COLO668 (cell line): ENCODE data around the gene ARFGEF3.
"Not testable (repeated sequence)": the region's sequence is repeated elsewhere in the genome, so short reads cannot be mapped to it uniquely, and the experiment has no call there.

Experiments used
- DNase-seq: peaks from one replicate; lab custom pipeline; 2025; ENCODE audit not compliant: unreplicated experiment; lab: John Stamatoyannopoulos, UW

The ARFGEF3 gene

DNA sequence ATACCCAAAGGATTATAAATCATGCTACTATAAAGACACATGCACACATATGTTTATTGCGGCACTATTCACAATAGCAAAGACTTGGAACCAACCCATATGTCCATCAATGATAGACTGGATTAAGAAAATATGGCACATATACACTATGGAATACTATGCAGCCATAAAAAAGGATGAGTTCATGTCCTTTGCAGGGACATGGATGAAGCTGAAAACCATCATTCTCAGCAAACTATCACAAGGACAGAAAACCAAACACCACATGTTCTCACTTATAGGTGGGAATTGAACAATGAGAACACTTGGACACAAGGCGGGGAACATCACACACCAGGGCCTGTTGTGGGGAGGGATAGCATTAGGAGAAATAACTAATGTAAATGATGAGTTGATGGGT is 50.8 kb downstream of the ARFGEF3 start:
- DNase-seq = not testable (repeated sequence)

DNA sequence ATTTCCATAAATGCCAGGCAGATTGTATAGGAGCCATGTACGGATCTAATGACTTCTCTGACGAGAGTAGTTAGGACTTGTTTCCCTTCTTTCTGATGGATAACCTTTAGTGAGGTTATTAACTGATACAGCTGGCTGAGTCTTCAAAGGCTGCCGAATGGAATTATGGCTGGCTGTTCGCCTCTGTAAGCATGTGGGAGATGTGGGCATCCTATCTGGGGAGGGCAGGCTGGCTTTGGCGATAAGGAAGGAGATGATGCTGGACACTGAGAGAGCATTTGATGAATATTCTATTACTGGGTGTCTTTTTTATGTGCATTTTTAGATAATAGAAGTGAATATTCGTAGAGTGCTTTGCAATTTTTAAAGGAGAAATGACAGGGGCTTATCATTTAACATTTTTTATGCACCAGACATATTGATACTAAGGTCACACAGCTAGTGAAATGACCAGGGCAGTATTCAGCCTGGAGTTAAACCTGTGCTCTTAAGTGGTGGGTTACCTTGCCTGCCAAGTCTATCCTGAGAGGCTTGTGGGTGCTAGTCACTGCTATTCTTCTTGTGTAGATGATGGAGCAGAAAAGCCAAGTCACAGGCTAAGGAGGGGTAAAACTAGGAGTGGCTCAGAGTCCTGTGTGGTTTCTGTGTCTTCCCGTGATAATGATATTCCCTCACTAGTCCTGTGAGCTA is 53.5 kb downstream of the ARFGEF3 start:
- DNase-seq = no peak

DNA sequence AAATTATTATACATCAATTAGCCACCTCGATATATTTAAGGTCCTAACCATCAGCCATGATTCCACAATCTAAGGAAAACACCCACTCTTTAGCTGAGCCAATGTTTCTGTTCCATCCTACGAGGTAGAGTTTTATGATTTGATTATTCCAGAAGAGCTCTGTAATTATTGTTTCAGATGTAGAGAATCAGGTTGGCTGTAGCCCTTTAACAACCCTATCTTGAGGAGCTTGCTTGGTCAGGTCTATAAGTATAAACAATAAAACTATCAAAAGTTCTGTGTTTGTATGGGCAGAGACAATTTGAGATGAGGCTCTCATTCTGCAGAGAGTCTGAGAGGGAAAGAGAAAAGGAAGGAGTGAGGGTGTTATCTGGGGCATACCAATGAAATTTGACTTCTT is 56.7 kb downstream of the ARFGEF3 start, which contains the start of gene PBOV1:
TSS of gene PBOV1 (minus strand) at position 43 of the 400 bp plus-strand sequence. CDS start 96 bp downstream, outside the sequence.
- no peak for DNase-seq

DNA sequence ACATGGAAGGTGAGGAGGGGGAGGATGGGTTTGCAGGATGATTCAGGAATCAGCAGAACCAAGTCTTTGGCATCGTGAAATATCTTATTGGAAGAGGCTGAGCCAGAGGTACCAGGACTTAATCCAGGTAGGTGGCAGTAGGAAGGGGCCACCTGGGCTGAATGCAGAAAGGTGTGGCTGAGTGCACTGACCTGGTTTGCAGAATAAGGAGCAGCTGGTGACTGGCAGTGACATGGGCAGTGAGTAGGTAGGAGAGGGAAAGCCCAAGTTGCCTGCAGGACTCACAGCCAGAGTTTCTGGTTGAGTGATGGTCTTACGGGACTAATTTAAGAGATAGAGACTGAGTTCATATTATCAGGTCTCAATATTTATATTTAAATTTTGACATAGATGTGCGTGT is 57.7 kb downstream of the ARFGEF3 start:
- no peak for DNase-seq

DNA sequence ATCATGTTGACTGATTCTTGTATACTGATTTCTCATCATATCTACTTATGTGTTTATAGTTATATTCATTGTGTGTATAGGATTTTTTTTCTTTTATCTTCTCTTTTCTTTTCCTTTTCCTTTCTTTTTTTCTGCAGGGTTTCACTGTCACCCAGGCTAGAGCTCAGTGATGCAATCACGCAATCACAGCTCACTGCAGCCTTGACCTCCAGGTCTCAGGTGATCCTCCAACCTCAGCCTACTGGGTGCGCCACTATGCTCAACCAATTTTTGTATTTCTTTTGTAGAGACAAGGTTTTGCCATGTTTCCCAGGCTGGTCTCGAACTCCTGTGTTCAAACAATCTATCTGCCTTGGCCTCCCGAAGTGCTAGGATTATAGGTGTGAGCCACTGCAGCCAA is 58.2 kb downstream of the ARFGEF3 start:
- no peak for DNase-seq

DNA sequence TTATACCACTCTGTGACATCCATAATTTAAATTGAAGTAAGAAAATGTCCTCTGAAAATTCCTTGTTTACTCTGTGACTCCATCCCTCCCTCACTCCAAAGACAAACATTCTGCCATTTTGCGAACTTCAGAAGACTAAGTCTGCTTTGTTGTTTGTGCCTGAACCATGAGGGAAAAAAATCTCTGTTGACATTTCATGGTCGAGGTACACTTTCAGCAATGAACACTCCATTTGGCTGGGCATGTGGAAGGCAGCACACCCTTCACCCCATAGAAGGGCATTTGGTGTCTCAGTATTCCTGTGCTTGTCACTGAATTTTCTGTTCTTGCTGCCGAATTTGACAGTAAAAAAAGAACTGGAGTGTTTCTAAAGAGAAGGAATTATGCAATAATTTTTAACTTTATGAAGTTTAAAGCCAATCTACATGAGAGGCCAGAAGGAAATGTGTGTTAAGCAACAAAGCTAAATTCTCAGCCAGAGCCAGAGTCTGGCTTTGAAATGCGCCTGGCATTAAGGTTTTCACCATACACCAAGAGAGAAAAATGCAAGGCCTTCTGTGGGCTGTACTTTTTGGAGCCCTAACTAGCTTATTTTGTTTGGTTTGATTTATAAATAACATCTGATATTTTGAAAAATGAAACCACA is 61.3 kb downstream of the ARFGEF3 start:
- DNase-seq = peak; percentile 10

DNA sequence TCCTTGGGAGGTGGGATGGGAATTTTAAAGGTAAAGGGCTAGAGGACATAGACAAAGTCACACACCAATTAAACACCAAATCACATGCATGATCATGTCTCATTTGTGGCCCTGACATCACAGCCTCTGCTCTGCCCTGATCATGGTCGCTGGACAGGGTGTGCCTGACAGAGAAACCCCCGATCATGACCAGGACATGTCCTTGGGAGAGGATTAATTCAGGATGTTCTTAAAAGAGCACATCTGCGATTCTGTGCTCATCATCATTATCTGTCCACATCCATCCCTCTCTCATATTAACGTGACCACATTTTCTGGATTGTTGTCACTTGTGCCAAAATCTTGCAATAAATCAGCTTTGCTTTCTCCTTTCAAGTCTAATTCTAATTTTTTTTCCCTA is 64.2 kb downstream of the ARFGEF3 start:
- no peak for DNase-seq

DNA sequence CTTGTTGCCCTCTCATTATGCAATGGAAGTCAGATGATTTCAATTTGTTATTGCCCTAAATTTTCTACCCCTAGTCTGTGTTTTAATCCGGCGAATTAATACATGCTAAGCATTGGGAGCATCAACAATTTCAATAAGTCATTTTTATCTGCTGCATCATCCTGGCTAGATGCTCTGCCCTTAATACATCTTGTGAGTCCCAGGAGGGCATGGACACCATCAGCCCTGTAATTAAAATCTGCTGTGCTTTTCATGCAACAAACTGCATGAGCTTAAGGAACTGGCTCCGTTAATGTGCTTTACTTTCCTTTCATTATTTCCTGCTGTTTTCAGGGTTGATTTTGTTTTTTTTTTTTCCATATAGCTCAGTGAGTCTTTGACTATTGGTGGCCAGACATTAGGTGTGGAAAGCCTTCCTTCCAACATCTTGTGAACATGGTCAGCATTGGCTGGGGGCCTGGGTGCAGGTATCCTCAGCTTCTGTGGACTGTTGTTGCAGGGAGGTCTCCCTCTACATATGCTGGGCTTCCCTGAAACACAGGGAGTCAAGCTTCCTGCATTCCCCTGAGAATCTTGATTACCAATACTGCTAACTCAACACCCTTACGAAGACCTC is 65.1 kb downstream of the ARFGEF3 start:
- no peak for DNase-seq

DNA sequence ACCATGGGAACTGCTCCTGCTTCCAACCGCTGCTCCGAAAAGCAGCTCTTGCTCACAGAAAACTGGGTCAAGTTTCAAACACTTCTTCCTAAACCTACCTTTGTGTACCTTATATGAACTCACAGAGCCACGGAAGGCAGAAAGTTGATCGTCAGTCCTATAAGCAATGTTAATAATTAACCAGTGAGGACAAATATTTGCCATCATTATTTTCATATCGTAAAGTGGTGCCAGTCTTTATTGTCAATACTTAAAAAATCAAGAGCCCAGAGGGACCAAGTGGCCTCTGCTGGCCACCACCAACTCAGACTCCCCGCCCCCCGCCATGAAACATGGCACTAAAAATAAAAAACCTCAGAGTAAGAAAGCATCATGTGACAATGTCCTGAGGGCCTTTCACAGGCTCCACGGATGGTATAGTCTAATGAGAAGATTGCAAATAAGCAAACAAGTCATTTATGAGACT is 65.6 kb downstream of the ARFGEF3 start:
- peak; percentile 78 for DNase-seq

DNA sequence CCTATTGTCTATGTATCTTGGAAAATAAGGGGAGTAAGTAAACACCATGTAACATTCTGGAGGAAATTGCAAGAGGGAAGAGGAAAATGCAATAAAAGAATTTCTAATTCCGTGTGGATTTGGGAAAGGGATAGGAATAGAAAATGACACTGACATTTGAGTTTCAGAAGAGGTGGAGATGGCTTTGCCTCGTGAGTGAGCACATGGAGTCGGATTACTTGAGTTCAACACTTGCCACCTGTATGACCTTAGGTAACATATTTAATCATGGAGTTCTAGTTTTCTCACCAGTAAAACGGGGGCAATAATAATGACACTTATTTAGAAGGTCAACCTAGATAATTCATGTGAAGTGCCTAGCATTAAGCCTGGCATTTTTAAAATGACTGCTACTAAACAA is 67.3 kb downstream of the ARFGEF3 start:
- no peak for DNase-seq

DNA sequence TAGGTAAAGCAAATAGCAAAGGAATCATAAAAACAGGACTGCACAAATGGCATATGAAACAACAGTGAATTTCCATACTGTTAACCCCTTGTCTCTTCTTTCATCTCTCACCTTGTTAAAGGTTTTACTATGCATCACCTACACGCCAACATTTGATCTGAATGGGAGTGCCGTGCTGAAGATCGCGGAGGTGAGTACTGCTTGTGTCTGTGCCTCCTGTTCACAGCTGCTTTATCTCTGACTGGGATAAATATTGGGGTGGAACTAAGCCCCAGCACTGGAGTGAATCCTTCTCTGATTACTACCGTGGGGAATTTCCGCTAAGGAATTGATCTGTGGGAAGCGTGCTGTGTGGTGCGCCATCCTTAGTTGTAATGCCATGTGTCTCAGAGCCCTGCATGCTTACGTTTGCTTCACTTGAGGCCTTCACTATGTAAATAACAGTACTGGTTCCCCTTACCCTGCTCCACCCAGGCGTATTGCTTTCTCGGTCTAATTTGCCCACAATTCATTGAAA is 68.0 kb downstream of the ARFGEF3 start:
- DNase-seq = peak; percentile 16

DNA sequence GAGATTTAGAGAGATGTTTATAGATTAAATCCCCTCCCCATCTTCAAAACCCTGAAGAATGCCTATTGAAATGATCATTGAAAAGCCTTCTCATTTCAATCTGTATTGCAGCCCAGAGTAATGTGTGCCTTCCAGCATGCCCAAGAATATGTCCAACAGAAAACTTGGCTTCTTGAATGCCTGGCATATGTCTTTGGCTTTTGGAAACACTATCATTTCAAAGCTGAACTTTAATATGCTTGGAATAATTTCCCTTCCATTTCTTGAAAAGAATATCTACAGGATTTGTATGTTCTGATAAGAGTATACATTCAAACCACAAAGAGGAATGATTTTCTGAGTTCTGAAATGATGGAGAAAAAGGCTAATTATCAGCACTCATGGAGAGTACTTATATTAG is 68.5 kb downstream of the ARFGEF3 start:
- no peak for DNase-seq

DNA sequence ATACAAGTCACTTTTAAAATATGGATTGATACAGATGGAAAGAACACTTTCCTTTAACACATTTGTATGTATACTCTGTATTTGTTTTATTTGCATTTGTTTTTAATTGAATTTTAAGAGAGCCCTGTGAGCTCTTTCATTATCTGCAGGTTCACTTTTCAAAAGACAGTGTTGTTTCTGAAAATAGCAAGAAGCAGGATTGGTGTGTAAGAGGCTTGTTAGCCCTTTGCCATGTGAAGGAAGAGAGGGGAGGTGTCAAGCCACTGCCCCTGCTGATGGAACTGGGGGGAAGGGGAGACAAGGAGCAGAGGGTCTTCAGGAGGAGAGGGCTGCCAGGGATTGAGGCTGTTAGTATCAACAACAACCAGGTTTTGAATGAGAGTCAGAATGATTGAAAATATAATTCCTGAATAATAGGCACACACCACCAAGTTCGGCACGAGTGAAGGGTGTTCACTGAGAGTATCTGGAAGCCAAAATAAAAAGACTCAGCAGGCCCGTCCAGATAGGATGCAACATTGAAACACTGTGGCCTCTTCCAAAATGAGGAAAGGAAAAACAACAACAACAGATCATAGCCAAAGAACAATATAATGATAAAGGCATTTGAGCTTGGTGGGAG is 69.1 kb downstream of the ARFGEF3 start:
- no peak for DNase-seq

DNA sequence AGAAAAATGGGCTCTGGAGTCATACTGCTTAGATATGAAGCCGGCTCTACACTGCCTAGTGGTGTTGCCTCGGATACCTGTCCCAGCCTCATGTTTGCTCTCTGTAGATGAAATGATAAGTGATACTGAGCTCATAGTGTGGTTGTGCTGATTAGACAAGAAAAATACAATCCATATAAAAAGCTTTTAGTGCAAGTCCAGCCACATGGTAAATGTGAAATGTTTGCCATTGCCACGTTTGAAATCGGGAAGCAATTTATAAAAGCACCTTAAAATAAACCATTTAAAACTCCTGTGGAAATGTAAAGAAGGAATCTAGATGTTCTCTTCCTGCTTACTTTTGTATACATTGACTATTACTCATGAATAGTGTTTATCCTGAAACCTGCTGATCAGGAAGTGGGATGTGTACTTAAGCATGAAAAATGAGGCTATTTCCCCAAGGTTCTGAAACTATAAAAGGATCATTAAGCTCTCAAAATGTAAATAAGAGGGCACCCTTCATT is 69.7 kb downstream of the ARFGEF3 start:
- peak; percentile 48 for DNase-seq

DNA sequence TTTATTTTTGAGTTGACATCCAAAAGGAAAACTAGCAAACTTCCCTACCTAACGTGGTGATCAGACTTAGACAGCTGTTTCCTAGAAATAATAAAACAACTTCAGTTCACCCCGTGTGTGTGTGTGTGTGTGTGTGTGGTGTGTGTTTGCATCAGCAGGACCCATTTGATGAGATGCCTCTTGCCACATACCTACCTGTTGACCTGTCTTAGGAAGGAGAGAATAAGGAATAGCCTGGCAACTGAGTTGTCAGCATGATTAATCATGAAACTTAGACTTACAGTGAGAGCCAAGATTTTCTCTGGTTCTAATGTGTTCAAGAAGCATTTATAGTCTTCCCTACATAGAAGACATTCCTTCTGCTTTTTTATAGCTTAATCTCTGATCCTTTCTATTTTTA is 72.6 kb downstream of the ARFGEF3 start:
- DNase-seq = no peak

DNA sequence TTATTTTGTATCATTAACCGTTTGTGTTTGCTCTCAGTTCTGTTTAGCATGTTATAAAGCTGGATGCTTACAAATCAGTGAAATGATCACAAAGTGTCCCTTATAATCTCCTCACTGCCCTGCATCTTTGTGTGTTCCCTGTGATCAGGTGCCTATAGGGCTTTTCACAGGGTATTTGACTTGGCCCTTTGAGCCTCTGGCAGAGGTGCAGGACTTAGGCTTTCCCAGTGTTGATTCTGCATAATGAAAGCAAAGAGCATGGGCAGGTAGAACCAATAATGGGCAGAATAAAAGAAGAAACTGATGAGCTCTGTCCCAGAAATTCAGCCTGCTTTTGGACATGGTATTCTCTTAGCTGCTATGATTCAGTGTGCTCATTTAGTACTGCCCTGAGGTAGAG is 73.5 kb downstream of the ARFGEF3 start:
- no peak for DNase-seq

DNA sequence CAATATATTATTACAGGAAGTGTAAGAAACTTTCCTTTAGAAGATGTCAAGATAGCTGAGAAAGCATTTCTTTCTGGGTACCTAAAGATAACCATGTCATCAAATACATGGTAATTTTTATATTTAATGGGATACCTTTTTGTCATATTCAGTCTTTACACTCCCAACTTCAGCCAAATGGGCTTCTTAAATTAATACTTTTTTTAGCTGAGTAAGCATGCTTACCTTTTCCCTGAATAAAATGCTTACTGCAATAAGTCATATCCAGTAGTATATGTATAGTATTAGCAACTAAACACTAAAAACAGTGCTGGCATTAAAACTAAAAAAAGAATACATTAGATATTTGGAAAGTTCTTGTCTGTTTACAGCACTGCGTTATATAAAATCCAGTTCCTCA is 74.0 kb downstream of the ARFGEF3 start:
- DNase-seq = no peak

DNA sequence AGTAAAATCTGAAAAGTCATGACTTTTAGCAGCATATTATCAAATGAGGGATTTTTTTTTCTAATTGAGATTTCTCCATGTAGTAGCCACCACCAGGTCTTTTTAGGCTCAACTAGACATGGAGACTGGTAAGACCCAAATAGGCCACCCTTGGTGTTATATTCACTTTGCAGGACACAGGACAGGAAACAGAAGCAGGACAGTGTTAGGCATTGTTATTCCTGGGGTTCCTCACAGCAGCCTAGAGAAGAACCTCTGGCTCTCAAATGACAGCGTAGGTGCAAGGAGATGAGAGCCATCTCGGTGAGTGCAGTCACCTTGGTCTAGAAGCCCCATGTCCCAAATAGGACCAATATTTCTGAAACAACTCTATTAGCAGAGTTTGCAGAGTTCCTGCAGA is 75.7 kb downstream of the ARFGEF3 start:
- no peak for DNase-seq

DNA sequence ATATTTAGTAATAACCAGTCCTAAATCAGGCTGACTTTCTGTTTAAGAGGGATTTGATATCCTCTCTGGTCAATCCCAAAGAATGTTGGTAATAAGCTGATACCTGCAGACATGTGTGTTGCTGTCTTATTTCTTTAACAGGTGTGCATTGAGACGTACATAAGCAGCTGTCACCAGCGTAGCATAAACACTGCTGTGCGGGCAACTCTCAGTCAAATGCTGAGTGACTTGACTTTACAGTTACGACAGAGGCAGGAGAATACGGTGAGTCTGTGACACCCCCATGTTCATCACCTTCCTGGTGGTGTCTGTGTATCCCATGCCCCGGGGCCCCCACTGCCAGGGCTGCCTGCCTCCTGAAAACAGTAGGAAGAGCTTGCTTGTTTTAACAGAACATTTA is 76.6 kb downstream of the ARFGEF3 start:
- DNase-seq = no peak

DNA sequence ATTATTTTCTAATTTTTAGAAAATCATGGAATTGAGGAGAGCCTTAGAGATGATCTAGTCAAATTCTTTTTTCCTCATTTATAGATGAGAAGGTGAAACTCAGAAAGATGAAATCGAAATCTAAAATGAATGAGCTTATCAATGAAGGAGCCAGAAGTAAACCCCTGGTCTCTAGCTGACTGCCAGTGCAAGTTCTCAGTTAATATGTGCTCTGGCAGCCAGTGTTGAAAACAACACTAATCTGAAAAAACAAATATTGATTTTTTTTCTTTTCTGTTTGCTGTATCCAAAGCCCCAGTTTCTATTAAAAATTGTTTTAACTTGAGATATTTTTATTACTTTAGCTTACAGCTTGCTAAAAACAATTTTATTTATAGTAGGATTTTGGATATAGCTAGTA is 78.0 kb downstream of the ARFGEF3 start:
- DNase-seq = no peak

DNA sequence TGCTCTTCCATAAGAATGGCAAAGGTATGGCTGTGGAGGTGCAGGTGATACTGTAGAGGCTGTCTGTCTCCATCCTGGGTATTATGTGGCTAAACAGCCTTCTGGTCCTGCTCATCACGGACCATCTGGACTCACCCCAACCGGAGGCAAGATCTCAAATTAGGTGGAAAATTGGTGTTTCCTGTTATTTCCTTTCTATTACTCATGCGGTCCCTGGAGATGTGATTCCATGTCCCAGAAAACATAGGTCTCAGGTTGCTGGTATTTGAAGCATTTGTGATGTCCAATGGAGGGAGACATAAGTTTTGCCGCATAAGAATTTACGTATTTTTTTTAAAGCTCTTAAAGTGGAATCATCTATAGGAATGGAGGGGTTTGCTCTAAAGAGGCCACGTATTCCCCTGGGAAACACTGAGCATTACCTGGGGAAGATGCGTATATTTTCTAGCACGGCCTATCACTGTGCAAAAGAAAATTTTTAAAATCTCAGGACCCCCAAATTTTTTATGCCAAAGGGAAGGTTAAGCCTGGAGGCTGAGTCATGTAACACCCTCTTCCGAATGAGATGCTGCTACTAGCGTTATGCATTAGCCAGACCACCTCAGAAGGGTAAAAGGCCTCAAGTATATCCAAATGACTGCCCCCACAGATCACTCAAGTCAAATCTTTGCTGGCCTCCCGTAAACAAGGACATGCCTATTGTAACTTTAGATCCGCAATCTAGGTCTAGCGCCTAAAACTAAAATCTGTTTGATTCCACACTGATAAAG is 78.9 kb downstream of the ARFGEF3 start:
- no peak for DNase-seq
